NCI-H1105 (cell line): ENCODE measurements around the gene MAGEA9B.
"Not testable (repeated sequence)": the region's sequence is repeated elsewhere in the genome, so short reads cannot be mapped to it uniquely, and the experiment has no call there.

Experiments
- DNase-seq: peaks from one replicate; lab custom pipeline; 2025; lab: John Stamatoyannopoulos, UW

Gene MAGEA9B

DNA sequence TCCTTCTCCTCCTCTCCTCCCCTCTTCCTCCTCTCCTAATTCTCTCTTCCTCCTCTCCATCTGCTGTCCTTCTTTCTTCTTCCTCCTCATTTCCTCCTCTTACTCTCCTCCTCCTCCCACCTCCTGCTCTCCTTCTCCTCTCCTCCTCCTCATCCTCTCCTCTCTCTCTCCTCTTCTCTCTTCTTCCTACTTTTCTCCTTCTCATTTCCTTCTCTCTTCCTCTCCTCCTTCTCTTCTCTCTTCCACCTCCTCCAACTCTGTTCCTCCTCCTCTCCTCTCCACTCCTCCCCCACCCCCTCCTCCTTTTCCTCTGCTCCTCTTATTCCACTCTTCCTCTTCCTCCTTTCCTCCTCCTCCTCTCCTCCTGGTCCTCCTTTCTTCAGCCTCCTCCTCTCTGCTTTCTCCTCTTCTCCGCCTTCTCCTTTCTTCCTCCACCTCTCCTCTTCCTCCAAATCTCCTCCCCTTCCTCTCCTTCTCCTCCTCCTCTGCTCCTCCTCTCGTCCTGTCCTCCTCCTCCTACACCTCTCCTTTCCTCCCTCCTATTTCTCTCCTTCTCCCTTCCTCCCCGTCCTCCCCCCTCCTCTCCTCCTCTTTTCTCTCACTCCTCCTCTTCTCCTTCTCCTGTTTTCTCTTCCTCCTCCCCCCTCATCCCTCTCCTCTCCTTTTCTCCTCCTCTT is 52.2 kb downstream of the MAGEA9B start:
- DNase-seq, result not testable (repeated sequence)

DNA sequence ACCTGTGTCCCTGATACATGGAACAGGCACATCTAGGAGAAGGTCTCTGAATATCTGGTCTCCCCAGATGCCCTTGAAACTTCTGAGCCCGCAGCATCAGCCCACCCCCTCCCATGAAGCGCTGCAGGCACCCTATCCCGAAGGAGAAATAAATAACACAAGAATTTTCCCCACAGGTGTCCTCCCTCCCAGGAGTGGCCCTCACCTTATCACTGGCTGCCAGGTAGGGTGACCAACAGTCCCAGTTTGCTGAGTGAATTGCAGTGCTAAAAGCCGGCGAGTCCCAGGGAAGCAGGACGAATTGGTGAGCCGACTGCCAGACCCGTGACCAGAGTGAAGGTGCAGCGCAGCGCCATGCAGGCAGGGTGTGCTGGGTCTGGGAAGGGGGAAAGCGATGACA is 53.3 kb downstream of the MAGEA9B start:
- DNase-seq, result not testable (repeated sequence)

DNA sequence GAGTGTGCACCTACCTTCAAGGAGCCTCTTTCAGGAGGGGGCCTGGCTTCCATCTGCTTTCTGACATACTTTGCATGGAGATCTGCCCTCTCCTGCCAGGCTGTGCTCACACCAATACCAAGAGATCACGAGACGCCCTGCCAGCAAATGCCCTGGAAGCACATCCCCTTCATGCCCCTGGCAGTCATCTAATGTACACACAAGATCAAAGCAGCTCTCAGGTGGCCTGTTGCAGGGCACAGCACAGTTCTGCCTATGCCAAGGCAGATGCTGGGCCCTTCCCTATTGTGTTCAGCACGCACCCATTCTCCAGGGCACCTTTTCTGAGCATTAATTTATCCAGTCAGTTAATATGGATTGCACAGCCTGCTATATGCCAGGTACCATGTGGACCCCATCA is 54.4 kb downstream of the MAGEA9B start:
- DNase-seq, result not testable (repeated sequence)
